SK-N-SH (cell line): ENCODE results near the gene PARVB. TPM values are rescaled to one million over a fixed set of nuclear protein-coding genes. Genes with fewer than 3 reads are reported as not detected.

Experiments used
- CTCF ChIA-PET: fragments of 300-600, 350-600 bp; formaldehyde crosslinking; extraction: SDS; loops from one replicate; lab custom pipeline; 2021; lab: Yijun Ruan, JAX
- POLR2A ChIA-PET: fragments of 350-600 bp; sonication (Branson Sonifier 250); formaldehyde crosslinking; extraction: SDS; loops from one replicate; lab custom pipeline; 2020; ENCODE audit warnings: antibody characterized with exemption, inconsistent platforms; lab: Yijun Ruan, JAX
- DNase-seq: peaks from one replicate; pipeline ENCODE4 v3.0.0; 2012
- H2AFZ ChIP-seq: fragments of 200-600 bp; sonication (generic); 2 replicates; pipeline ENCODE4 v1.8.1; 2016; ENCODE audit warnings: antibody characterized with exemption, mild to moderate bottlenecking, low read depth
- H3F3A ChIP-seq: fragments of 200-600 bp; sonication (generic); replicated peaks from 2 replicates; pipeline ENCODE3; 2016; ENCODE audit warnings: antibody characterized with exemption, mild to moderate bottlenecking; ENCODE audit not compliant: insufficient read depth
- H3K27ac ChIP-seq, 2 experiments: fragments of 200-500 bp in 1 of 2; fragments of 200-600 bp in 1 of 2; sonication (Bioruptor generic) in 1 of 2; sonication (generic), shearing (Covaris generic) in 1 of 2; 2 replicates each; pipeline versions ENCODE4 v1.5.1 to v1.6.1; 2014 to 2016; ENCODE audit warnings: low read depth in 2 of 2, inconsistent platforms in 1 of 2, low read length in 1 of 2, mild to moderate bottlenecking in 1 of 2, mixed read lengths in 1 of 2
- H3K27me3 ChIP-seq: fragments of 200-600 bp; sonication (generic), shearing (Covaris generic); 2 replicates; pipeline ENCODE4 v1.6.1; 2016; ENCODE audit warnings: mixed run types; ENCODE audit not compliant: insufficient read depth
- H3K36me3 ChIP-seq, 2 experiments: fragments of 200-500 bp in 1 of 2; fragments of 200-600 bp in 1 of 2; sonication (Bioruptor generic) in 1 of 2; sonication (generic) in 1 of 2; replicated peaks in 1 of 2; 2 replicates each; pipeline versions ENCODE3 to v1.5.1; 2014 to 2016; ENCODE audit warnings: low read length in 1 of 2, mild to moderate bottlenecking in 1 of 2; ENCODE audit not compliant: insufficient read depth in 2 of 2, control insufficient read depth in 1 of 2
- H3K4me1 ChIP-seq, 2 experiments: fragments of 200-500 bp in 1 of 2; fragments of 200-600 bp in 1 of 2; sonication (Bioruptor generic) in 1 of 2; sonication (generic), shearing (Covaris generic) in 1 of 2; 2 replicates each; pipeline versions ENCODE4 v1.5.1 to v1.6.1; 2014 to 2016; ENCODE audit warnings: low read depth in 1 of 2, low read length in 1 of 2, mixed run types in 1 of 2; ENCODE audit not compliant: insufficient read depth in 2 of 2, control insufficient read depth in 1 of 2
- H3K4me2 ChIP-seq: fragments of 200-600 bp; sonication (generic), shearing (Covaris generic); 2 replicates; pipeline ENCODE4 v1.6.1; 2017; ENCODE audit warnings: mixed run types
- H3K4me3 ChIP-seq, 2 experiments: fragments of 200-500 bp in 1 of 2; fragments of 200-600 bp in 1 of 2; sonication (Bioruptor generic) in 1 of 2; sonication (generic), shearing (Covaris generic) in 1 of 2; 2 replicates each; pipeline versions ENCODE4 v1.5.1 to v1.8.1; 2014 to 2016; ENCODE audit warnings: low read depth in 2 of 2, inconsistent platforms in 1 of 2, low read length in 1 of 2, mild to moderate bottlenecking in 1 of 2, mixed read lengths in 1 of 2, moderate library complexity in 1 of 2
- H3K79me2 ChIP-seq: fragments of 200-600 bp; sonication (generic); 2 replicates; pipeline ENCODE4 v1.8.1; 2017; ENCODE audit warnings: mild to moderate bottlenecking; ENCODE audit not compliant: insufficient read depth
- H3K9ac ChIP-seq: fragments of 200-600 bp; sonication (generic); 2 replicates; pipeline ENCODE4 v1.6.1; 2017; ENCODE audit warnings: mixed run types
- H3K9me2 ChIP-seq: fragments of 200-600 bp; sonication (generic); 2 replicates; pipeline ENCODE4 v1.6.1; 2017; ENCODE audit warnings: mixed run types
- H3K9me3 ChIP-seq: fragments of 200-600 bp; sonication (generic); 2 replicates; pipeline ENCODE4 v1.6.1; 2017; ENCODE audit warnings: mixed run types, mild to moderate bottlenecking, moderate library complexity
- H4K20me1 ChIP-seq: fragments of 200-600 bp; sonication (generic); 2 replicates; pipeline ENCODE4 v1.6.1; 2017; ENCODE audit warnings: mild to moderate bottlenecking, mixed run types; ENCODE audit not compliant: insufficient read depth
- CHD2 ChIP-seq: fragments of 150-350 bp; IDR thresholded peaks from 2 replicates; pipeline ENCODE4 v1.6.1; 2018; ENCODE audit warnings: low read length; ENCODE audit not compliant: partially characterized antibody
- EP300 ChIP-seq, 2 experiments: IDR thresholded peaks; 2 replicates each; pipeline versions ENCODE4 v1.4.0 to v1.6.1; 2012; ENCODE audit warnings: borderline replicate concordance in 1 of 2, low read depth in 1 of 2, low read length in 1 of 2
- EZH2phosphoT487 ChIP-seq: fragments of 200-600 bp; sonication (generic); IDR thresholded peaks from 2 replicates; pipeline ENCODE4 v1.6.1; 2017; ENCODE audit warnings: low read depth, mixed run types, mild to moderate bottlenecking, antibody characterized with exemption, moderate library complexity, borderline replicate concordance
- FOSL2 ChIP-seq: IDR thresholded peaks from 2 replicates; pipeline ENCODE4 v1.4.0; 2012; ENCODE audit warnings: low read depth, mild to moderate bottlenecking, moderate library complexity, borderline replicate concordance
- FOXJ3 ChIP-seq: sonication (generic); formaldehyde crosslinking; IDR thresholded peaks from 2 replicates; pipeline ENCODE4 v1.5.1; 2020; ENCODE audit warnings: mild to moderate bottlenecking, missing genetic modification reagents
- MXI1 ChIP-seq: IDR thresholded peaks from 2 replicates; pipeline ENCODE4 v1.6.1; 2012; ENCODE audit warnings: mild to moderate bottlenecking, low read depth, low read length, improper control_type of control experiment
- NRF1 ChIP-seq: IDR thresholded peaks from 2 replicates; pipeline ENCODE4 v1.6.1; 2012; ENCODE audit warnings: low read depth, mild to moderate bottlenecking, low read length
- POLR2AphosphoS5 ChIP-seq: IDR thresholded peaks from 2 replicates; pipeline ENCODE4 v1.6.1; 2012; ENCODE audit warnings: low read depth, low read length
- RFX5 ChIP-seq: IDR thresholded peaks from 2 replicates; pipeline ENCODE4 v1.6.1; 2012; ENCODE audit warnings: mild to moderate bottlenecking, improper control_type of control experiment, low read length
- SIN3A ChIP-seq: IDR thresholded peaks from 2 replicates; pipeline ENCODE4 v1.6.1; 2012; ENCODE audit warnings: low read depth, mild to moderate bottlenecking, low read length, moderate library complexity, borderline replicate concordance
- SMC3 ChIP-seq: IDR thresholded peaks from 2 replicates; pipeline ENCODE4 v1.6.1; 2012; ENCODE audit warnings: low read depth, low read length, improper control_type of control experiment
- TEAD4 ChIP-seq: IDR thresholded peaks from 2 replicates; pipeline ENCODE4 v1.4.0; 2012; ENCODE audit warnings: mild to moderate bottlenecking, borderline replicate concordance; ENCODE audit not compliant: insufficient read depth
- YY1 ChIP-seq: IDR thresholded peaks from 2 replicates; pipeline ENCODE4 v1.4.0; 2012; ENCODE audit warnings: low read depth, mild to moderate bottlenecking
- WGBS: methylation state at CpG from one replicate; pipeline ENCODE4 v1.1.6; 2017; ENCODE audit warnings: low lambda C conversion rate; 5-methylcytosine and 5-hydroxymethylcytosine counted together
- polyA plus RNA-seq, 3 experiments: library from polyadenylated mRNA; depleted of rRNA; stranded (reverse); fragments of >200 nt; gene quantifications; 2 replicates each; pipeline ENCODE4 v1.2.3, GENCODE V29; 2012
- TF ChIP-seq, protein P1 (sequence below): IDR thresholded peaks from 2 replicates; pipeline ENCODE4; 2012
- TF ChIP-seq, protein P2 (sequence below): IDR thresholded peaks from 2 replicates; pipeline ENCODE4 v1.4.0; 2012; ENCODE audit warnings: low read depth, borderline replicate concordance
- TF ChIP-seq, protein P3 (sequence below): IDR thresholded peaks from 2 replicates; pipeline ENCODE4 v1.4.0; 2012; ENCODE audit warnings: low read depth, borderline replicate concordance
- TF ChIP-seq, protein P4 (sequence below): fragments of 200-600 bp; sonication (generic); IDR thresholded peaks from 2 replicates; pipeline ENCODE4 v1.6.1; 2017; ENCODE audit warnings: antibody characterized with exemption, mild to moderate bottlenecking, moderate library complexity

Gene PARVB
- polyA plus RNA-seq, 1 of the 3 experiments (the other 2 are of a cell fraction), result 87.8 TPM

DNA sequence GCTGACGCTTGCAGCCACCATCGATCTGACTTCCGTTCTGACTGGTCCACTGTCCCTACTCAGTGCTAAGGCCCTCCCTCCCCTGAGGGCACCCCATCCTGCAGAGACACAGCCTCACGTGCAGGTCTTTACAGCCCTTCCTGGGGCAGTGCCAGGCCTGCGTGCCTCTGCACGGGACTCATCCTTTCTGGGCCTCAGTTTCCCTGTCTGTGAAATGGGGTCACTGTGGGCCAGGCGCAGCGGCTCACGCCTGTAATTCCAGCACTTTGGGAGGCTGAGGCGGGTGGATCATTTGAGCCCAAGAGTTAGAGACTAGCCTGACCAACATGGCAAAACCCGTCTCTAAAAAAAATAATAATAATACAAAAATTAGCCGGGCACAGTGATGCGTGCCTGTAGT is 138.9 kb downstream of the PARVB start:
- Histone ChIP-seq H3K9me2 (no peaks in the 10 kb centered on the region), H4K20me1 (no peaks in the 10 kb centered on the region), H3K36me3 (no peaks in the 10 kb centered on the region), H3K27me3 (no peaks in the 10 kb centered on the region)
- ChIA-PET CTCF (interaction anchor here (0.6 kb wide), 1 partner anchor 164 kb away, joined by 3 read pairs; no protein-coding TSS in a partner anchor), POLR2A (no interaction called here)
- TF ChIP-seq SIN3A (no peak), EZH2phosphoT487 (no peak), RFX5 (no peak), EP300 (IDR thresholded peaks at IDR 0.05; ENCODE audit: borderline replicate concordance in 1 of 2, low read depth in 1 of 2, low read length in 1 of 2) (no peak), CHD2 (no peak), TEAD4 (no peak), SMC3 (no peak), POLR2AphosphoS5 (no peak), YY1 (no peak), MXI1 (no peak), FOSL2 (no peak), NRF1 (no peak), FOXJ3 (CRISPR knock-in tag) (no peak)
- TF ChIP-seq, protein P1, sequence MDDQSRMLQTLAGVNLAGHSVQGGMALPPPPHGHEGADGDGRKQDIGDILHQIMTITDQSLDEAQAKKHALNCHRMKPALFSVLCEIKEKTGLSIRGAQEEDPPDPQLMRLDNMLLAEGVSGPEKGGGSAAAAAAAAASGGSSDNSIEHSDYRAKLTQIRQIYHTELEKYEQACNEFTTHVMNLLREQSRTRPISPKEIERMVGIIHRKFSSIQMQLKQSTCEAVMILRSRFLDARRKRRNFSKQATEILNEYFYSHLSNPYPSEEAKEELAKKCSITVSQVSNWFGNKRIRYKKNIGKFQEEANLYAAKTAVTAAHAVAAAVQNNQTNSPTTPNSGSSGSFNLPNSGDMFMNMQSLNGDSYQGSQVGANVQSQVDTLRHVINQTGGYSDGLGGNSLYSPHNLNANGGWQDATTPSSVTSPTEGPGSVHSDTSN, result no peak
- TF ChIP-seq, protein P2, sequence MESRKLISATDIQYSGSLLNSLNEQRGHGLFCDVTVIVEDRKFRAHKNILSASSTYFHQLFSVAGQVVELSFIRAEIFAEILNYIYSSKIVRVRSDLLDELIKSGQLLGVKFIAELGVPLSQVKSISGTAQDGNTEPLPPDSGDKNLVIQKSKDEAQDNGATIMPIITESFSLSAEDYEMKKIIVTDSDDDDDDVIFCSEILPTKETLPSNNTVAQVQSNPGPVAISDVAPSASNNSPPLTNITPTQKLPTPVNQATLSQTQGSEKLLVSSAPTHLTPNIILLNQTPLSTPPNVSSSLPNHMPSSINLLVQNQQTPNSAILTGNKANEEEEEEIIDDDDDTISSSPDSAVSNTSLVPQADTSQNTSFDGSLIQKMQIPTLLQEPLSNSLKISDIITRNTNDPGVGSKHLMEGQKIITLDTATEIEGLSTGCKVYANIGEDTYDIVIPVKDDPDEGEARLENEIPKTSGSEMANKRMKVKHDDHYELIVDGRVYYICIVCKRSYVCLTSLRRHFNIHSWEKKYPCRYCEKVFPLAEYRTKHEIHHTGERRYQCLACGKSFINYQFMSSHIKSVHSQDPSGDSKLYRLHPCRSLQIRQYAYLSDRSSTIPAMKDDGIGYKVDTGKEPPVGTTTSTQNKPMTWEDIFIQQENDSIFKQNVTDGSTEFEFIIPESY, result no peak
- TF ChIP-seq, protein P3, sequence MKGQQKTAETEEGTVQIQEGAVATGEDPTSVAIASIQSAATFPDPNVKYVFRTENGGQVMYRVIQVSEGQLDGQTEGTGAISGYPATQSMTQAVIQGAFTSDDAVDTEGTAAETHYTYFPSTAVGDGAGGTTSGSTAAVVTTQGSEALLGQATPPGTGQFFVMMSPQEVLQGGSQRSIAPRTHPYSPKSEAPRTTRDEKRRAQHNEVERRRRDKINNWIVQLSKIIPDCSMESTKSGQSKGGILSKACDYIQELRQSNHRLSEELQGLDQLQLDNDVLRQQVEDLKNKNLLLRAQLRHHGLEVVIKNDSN, result no peak
- TF ChIP-seq, protein P4, sequence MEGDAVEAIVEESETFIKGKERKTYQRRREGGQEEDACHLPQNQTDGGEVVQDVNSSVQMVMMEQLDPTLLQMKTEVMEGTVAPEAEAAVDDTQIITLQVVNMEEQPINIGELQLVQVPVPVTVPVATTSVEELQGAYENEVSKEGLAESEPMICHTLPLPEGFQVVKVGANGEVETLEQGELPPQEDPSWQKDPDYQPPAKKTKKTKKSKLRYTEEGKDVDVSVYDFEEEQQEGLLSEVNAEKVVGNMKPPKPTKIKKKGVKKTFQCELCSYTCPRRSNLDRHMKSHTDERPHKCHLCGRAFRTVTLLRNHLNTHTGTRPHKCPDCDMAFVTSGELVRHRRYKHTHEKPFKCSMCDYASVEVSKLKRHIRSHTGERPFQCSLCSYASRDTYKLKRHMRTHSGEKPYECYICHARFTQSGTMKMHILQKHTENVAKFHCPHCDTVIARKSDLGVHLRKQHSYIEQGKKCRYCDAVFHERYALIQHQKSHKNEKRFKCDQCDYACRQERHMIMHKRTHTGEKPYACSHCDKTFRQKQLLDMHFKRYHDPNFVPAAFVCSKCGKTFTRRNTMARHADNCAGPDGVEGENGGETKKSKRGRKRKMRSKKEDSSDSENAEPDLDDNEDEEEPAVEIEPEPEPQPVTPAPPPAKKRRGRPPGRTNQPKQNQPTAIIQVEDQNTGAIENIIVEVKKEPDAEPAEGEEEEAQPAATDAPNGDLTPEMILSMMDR, result no peak
- TF ChIP-seq, all 33 proteins: peak for 0
- no peak overlapping the region for H3K4me3 ChIP-seq
- H3K4me2 ChIP-seq, result no peak overlapping the region
- no peaks in the 10 kb centered on the region for H3K9me3 ChIP-seq
- no peak overlapping the region for H3K9ac ChIP-seq
- WGBS, result 95% methylated on average over 13 of the region's 13 CpGs
- H3K4me1 ChIP-seq, result peaks cover 0 to 15% of the 10 kb centered on the region in 2 experiments; a peak in 1 of 4 replicates
- DNase-seq, result no peak
- H3K27ac ChIP-seq, result no peak overlapping the region
- no peak overlapping the region for H2AFZ ChIP-seq
- no peaks in the 10 kb centered on the region for H3F3A ChIP-seq
- H3K79me2 ChIP-seq, result no peaks in the 10 kb centered on the region
